K562 (cell line): Measurements from ENCODE around the gene PTTG1IP.

ENCODE experiments used
- ATF4 ChIP-seq: fragments of 450-650 bp; formaldehyde crosslinking; IDR thresholded peaks from 2 replicates; pipeline ENCODE4 v1.4.0; 2022; ENCODE audit warnings: mild to moderate bottlenecking, moderate library complexity
- CTCF ChIP-seq, 3 experiments: IDR thresholded peaks in 2 of 3; conservative IDR thresholded peaks in 1 of 3; 2 replicates each; pipeline ENCODE4 v1.5.1; 2011 to 2012; ENCODE audit warnings: low read length in 3 of 3, mild to moderate bottlenecking in 3 of 3, control low read depth in 2 of 3, improper control_type of control experiment in 1 of 3, inconsistent platforms in 1 of 3, low read depth in 1 of 3, mixed read lengths in 1 of 3, moderate library complexity in 1 of 3; ENCODE audit not compliant: insufficient read depth in 2 of 3
- HDAC6 ChIP-seq: IDR thresholded peaks from 2 replicates; pipeline ENCODE4 v1.6.1; 2012; ENCODE audit warnings: low read depth, mild to moderate bottlenecking, control low read depth, inconsistent platforms, low read length, moderate library complexity
- IRF2 ChIP-seq: sonication (generic); formaldehyde crosslinking; IDR thresholded peaks from 2 replicates; pipeline ENCODE4 v1.8.1; 2022; ENCODE audit warnings: mild to moderate bottlenecking, missing genetic modification reagents
- MAZ ChIP-seq, 2 experiments: fragments of 450-650 bp in 1 of 2; sonication (generic) in 1 of 2; formaldehyde crosslinking; IDR thresholded peaks in 1 of 2; conservative IDR thresholded peaks in 1 of 2; 2 replicates each; pipeline versions ENCODE4 v1.4.0 to v1.5.0; 2020; ENCODE audit warnings: mild to moderate bottlenecking in 1 of 2, missing genetic modification reagents in 1 of 2
- SAFB ChIP-seq: fragments of 200-400 bp; formaldehyde crosslinking; IDR thresholded peaks from 2 replicates; pipeline ENCODE4 v1.6.1; 2017; ENCODE audit warnings: low read depth, low read length, borderline replicate concordance

DNA sequence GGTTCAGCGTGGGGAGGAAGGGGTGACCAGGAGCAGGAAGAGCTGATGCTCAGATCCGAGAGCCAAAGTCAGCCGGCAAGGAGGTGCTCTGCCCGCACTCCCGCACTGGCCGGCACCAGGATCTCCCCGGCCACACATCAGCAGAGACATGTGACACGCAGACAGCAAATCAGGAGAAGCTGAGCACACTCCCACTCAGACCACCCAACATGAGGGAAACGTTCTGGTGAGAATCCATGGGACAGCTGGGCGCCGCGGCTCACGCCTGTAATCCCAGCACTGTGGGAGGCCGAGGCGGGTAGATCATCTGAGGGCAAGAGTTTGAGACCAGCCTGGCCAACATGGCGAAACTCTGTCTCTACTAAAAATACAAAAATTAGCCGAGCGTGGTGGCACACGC lies 18.6 kb upstream of the PTTG1IP start:
- TF ChIP-seq ATF4: no peak
- no peak for TF ChIP-seq SAFB
- TF ChIP-seq MAZ (CRISPR knock-in tag; conservative IDR thresholded peaks at IDR 0.05 in 1 of 2, IDR thresholded peaks at IDR 0.05 in 1 of 2): no peak
- TF ChIP-seq HDAC6: no peak
- no peak for TF ChIP-seq IRF2 (CRISPR knock-in tag)
- no peak for TF ChIP-seq CTCF (IDR thresholded peaks at IDR 0.05 in 2 of 3, conservative IDR thresholded peaks at IDR 0.05 in 1 of 3; ENCODE audit: insufficient read depth in 2 of 3, low read depth in 1 of 3, low read length in 3 of 3)
